H1 (cell line): ENCODE data around the gene VSNL1.

Source experiments
- CTCF ChIP-seq, 3 experiments: IDR thresholded peaks; 1 replicate in 2 of 3; 2 replicates in 1 of 3; pipeline versions ENCODE4 v1.5.1 to v1.6.1; 2011; ENCODE audit warnings: low read length in 3 of 3, mild to moderate bottlenecking in 3 of 3, inconsistent platforms in 2 of 3, low read depth in 1 of 3, moderate library complexity in 1 of 3; ENCODE audit not compliant: insufficient read depth in 1 of 3; ENCODE audit errors: control extremely low read depth in 1 of 3
- HDAC6 ChIP-seq: IDR thresholded peaks from one replicate; pipeline ENCODE4 v1.7.1; 2012; ENCODE audit warnings: low read depth, mild to moderate bottlenecking, inconsistent platforms, low read length, moderate library complexity

- TF ChIP-seq HDAC6: no peak
- peak in 1 of 3 experiments; percentile 5; a peak in 1 of 4 replicates for TF ChIP-seq CTCF (IDR thresholded peaks at IDR 0.05; ENCODE audit: control extremely low read depth in 1 of 3, insufficient read depth in 1 of 3, low read depth in 1 of 3, low read length in 3 of 3)
Observed at GRCh38 chr2:17538844-17539554, 1.5 kb upstream of the VSNL1 start.
